Hematopoietic multipotent progenitor cell treated with erythropoietin and hydrocortisone succinate and interleukin-3 and kit ligand, for 4 days (in vitro differentiated cells): ENCODE measurements around the gene CAVIN4.
A peak's percentile ranks its signal among the peaks of the same experiment; 100 is the strongest.

Experiments
- DNase-seq: peaks from one replicate; pipeline ENCODE4 v3.0.0-alpha.2; 2015

The CAVIN4 gene, protein sequence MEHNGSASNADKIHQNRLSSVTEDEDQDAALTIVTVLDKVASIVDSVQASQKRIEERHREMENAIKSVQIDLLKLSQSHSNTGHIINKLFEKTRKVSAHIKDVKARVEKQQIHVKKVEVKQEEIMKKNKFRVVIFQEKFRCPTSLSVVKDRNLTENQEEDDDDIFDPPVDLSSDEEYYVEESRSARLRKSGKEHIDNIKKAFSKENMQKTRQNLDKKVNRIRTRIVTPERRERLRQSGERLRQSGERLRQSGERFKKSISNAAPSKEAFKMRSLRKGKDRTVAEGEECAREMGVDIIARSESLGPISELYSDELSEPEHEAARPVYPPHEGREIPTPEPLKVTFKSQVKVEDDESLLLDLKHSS

DNA sequence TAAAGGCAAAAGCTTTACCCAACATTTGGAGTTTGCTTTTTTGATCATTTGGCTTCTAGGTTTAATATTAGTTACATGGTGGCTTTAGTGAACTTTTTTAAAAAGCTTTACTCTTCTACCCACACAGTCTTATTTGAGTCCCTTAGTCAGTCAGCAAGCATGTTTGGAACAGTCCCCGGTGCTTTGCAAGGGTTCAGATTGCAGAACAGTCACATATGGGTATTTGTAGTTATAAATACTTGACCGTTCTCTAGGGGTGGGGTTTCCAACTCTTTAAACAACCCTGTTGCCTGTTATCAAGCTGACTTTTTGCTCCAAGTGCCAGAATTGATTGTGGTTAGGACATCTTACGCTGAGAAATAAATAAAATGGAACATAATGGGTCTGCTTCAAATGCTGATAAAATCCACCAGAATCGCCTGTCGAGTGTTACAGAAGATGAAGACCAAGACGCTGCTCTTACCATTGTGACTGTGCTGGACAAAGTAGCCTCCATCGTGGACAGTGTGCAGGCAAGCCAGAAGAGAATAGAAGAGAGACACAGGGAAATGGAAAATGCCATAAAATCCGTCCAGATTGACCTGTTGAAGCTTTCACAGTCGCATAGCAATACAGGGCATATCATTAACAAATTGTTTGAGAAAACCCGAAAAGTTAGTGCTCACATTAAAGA, at the start of gene CAVIN4:
Gene CAVIN4, plus strand, starts transcription at position 304 of the 673 bp plus-strand sequence. Its CDS starts 65 bp downstream, at position 369.
- DNase-seq, result no peak

DNA sequence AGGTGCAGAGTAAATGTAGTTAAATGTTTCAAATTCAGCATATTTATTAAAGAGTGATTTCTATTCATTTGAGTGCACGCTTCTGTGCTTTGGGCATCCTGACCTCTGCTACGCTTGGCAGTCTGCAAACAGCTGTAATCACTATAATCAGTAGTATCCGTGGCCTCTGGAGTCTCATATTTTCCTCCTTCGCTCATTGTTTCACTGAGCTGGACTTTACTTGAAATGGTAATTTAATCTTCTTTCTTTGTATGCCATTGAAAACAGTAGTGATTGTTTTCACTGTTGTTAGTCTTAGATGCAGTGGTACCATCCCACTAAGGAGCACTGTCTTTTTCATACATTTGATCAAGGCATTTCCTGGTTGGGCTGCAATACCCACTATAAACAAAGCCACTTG, 43.5 kb upstream of the CAVIN4 start:
- DNase-seq, result no peak

DNA sequence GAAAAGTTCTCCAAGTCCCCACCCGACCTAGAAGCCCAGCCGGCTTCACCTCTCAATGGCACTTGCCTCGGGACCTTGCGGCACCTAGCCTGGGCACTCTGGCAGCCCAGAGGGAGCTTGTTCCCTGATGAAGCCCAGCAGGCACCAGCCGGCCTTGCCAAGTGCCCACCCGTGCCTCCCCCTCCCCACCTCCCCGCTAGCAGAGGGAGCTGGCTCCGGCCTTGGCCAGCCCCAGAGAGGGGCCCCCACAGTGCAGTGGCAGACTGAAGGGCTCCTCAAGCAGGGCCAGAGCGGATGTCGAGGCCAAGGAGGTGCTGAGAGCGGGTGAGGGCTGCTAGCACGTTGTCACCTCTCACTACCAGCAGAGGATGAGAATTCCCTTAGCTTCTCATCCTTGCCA, 37.6 kb upstream of the CAVIN4 start:
- no peak for DNase-seq

DNA sequence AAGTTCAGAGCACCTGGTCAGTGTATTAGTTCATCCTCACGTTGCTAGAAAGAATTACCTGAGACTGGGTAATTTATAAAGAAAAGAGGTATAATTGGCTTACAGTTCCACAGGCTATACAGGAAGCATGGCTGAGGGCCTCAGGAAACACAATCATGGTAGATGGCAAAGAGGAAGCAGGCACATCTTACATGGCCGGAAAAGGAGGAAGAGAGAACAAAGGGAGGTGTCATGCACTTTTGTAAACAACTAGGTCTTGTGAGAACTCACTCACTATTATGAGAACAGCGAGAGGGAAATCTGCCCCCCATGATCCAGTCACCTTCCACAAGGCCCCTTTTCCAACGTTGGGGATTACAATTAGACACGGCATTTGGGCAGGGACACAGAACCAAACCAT, 28.8 kb upstream of the CAVIN4 start:
- DNase-seq, result no peak

DNA sequence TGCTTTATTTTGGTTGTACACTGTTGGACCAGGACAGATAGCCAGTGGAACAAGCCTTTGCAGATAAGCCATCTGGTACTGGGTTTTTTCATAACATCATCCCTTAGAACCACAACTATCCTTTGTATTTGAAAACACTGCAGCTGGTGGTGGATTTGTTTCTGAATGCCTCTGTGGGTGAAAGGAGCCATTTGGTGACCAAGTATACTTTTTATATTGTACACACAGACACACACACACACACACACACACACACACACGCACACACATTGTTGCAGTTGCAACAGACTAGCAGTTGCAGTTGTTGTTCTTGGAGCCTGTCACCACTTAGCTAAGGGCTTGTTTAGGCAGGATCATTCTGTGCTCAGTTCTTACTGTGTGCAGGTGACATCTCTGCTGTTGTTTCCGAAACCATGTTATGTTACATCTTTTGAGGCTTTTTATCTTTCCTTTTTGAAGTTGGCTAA, 22.9 kb upstream of the CAVIN4 start:
- peak; percentile 4 for DNase-seq

DNA sequence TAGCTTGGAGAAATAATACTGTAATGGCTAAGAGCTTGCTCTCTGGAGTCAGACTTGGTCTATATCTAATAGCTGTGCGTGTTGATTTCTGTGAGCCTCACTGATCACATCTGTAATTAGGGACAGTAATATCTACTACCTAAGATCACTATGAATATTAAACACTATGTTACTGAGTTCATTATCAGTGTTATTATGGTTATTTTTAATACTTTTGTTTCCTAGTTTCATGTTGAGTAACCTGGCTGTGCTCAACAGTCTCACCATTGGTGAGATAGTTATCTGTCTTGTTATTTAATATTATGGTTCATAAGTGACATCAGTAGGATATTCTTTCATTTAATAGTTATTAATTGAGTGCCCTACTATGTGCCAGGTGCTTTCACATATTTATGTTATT, 22.4 kb upstream of the CAVIN4 start:
- no peak for DNase-seq

DNA sequence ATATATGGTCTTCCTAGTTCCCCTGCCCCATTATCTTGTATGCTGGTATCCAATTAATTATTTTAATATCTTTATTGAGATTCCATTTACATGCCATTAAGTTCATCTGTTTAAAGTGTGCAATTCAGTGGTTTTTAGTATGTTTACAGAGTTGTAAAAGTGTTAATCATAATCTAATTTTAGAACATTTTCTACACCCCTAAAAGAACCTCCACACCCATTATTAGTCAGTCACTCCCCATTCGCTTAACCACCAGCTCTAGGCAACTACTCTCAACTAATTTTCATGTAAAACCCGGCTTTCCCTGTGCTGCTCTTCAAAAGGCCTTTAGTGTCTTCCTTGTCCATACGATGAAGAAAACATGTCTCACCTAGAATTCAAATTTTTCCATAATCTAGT, 20.8 kb upstream of the CAVIN4 start:
- DNase-seq, result no peak

DNA sequence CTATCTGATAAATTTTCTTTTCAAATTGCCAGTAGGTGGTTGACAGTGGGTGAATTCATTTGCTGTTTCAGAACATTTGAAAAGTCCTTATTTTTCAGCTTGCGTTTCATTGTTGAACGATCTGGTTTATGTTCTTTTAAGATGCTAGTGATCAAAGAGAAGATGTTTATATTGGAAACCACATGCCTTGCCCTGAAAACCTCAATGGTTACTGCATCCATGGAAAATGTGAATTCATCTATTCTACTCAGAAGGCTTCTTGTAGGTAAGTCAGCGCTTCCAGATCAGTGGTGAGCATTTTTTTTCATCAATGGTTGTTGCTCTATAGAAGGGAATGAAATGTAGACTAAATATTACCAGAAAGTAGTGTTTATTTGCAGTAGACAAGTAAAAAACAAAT, 16.6 kb upstream of the CAVIN4 start:
- DNase-seq, result no peak

DNA sequence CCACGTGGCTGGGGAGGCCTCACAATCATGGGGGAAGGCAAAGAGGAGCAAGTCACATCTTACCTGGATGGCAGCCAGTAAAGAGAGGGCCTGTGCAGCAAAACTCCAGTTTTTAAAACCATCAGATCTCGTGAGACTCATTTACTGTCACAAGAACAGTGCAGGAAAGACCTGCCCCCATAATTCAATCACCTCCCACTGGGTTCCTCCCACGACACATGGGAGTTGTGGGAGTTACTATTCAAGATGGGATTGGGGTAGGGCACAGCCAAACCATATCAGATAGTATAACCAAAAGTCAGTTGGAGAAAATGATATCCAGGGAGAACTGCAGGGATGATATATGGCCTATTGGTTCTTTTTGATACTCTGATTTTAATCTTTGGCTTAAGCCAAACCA, 10.0 kb upstream of the CAVIN4 start:
- no peak for DNase-seq

DNA sequence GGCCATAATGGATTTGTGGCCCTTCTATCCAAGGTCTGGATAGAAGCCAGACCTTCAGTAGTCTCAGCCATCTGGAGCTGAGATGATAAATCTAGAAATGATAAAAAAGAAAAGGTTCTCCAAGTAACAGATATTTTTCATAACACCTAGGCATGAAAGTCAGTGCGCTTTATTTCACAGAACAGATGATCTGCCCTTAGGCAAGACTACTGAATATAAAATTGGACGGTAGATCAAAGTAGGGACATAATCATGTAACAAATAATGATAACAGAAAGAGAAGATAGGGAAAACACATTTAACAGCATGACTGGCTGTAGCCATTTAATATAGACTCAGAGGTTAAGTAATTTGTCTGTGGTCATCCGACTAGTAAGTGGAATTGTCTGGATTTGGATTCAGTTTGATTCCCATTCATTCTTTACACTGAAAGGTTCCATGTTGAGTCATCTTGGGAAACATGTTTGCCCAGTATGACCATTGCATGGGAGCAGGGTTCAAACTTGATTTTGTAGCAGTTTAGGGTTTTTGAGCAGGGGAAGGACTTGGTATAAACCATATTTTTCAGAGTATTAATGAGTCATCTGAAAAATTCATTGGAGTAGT, 4.1 kb upstream of the CAVIN4 start:
- no peak for DNase-seq

DNA sequence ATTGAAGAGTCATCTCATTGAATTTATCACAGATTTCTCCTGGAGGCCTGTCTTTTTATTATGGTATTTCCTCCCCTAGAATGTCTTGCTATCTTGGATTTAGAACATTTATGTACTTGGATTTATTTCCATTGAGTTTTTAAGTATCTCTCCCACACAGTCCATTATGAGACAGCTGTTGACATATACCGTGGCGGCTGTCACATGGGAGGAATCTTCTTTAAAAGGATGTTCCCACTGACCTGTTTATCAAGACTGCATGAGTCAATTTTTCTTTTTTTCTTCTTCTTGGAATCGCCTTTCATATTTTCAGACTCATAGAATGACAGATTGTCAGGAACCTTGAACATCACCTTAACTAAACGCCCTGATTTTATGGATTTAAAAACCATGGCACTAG, 2.9 kb upstream of the CAVIN4 start:
- DNase-seq, result no peak

DNA sequence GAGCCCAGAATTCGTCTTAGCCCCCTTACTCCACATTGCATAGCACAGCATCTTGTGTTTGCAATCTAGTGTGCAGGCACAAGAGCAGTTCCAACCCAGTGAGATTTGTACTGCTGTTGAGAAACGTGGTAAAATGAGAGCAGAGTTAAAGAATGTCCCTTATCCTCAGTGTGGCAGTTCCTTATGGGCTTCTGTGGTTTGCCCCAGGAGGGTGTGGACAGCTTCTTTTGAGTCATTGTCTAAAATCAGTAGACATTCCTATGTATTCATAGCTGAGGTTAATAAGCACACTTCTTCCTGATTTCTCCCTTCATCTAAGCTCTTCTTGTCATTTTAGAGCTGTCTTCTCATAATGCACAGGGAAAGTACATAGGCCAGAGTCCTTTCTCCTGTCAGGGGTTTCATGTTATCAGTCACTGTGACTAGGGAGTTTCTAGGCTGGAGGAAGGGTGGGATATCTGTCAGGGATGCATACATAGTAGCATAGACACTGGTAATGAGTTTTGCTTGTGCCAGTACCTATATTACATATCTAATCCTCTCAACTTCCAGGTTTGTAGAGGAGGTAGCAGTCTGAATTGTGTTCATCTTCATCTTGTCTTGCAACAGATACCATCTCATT, 2.0 kb upstream of the CAVIN4 start:
- DNase-seq, result peak; percentile 30

DNA sequence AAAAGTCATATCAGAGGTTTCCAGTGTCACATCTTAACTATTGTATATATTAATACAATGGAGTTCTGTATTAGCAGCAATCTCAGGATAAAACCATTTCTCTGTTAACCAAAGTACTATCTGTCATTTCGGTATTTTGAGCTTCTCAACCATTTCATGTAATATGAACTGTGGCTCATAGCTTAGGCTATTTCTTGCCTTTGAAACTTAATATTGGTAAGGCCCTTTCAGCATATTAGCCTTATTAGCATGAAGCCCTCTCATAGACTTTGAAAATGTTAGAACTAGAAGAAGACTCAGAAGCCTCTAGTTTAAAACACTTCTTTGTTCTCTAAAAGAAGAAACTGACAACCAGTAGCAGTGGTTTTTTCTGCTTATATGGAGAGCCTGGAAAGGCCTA, 731 bp downstream of the CAVIN4 start:
- DNase-seq, result no peak

DNA sequence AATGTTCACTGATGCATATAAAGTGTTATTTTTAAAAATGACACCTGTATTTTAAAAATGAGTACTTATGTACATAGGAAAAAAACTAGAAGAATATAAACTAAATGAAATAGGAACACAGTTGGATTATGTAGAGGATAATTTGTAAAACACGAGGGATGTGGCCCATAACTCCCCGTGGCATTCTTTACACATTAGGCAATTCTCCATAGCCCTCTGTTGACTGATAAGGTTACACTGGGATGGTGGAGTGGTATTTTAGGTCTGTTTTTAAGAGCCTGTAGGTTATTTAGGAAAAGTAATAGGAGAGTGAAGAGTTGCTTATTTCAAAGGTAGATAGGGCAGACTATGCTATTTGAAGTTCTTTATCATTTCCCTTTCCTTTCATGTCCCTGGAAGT, 1.8 kb downstream of the CAVIN4 start:
- DNase-seq, result no peak

DNA sequence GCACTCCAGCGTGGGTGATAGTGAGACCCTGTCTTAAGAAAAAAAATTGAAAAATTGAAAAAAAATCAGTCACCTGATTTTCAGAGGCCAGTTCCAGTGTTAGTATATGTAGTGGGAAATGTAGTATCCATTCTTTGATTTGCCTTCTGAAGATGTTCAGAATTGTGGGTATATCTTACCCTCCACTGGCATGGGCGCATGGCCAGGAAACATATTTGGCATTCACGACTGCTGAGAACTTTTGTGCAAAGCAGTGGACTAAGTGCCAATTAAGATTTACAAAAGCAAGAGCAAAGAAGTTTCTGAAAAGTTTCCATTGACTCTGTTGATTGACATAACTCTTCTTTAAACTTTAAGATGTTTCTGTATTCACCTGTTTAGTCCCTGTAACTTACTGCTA, 2.4 kb downstream of the CAVIN4 start:
- DNase-seq, result no peak

DNA sequence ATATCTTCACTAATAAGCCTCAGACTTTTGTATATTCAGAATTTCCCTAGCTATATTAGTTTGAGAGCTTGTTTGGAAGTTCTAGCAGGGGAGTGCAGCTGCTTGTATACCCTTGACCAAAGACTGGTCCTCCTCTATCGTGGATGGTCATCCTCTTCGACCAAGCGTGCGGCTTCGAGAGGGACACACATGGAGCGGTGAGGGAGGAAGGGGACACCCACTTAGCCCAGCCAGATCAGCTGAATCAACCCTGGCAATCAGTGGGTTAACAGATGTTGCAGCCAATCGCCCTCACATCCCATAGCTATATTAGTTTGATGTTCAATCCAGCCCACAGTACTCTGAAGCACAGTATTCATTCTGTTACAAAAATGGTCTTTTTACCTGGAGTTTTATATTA, 3.2 kb downstream of the CAVIN4 start:
- DNase-seq, result no peak

DNA sequence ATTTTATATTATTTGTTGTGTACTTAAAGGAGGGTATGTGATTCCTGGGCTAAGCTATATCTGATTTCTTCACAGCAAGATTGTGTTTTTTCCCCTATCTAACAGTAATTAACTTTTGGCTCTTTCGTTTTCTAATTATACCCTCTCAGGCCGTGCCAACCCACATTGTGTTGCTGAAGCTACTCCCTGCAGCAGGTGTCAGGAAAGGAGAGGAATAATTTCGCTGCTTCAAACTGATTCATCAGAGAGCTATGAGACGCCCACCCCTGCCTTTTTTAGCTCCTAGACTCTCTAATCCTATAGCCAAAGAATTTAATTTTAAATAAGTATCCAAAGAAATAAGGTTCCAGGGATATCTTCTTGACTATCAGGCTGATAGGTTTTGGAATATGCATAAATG, 3.8 kb downstream of the CAVIN4 start:
- no peak for DNase-seq

DNA sequence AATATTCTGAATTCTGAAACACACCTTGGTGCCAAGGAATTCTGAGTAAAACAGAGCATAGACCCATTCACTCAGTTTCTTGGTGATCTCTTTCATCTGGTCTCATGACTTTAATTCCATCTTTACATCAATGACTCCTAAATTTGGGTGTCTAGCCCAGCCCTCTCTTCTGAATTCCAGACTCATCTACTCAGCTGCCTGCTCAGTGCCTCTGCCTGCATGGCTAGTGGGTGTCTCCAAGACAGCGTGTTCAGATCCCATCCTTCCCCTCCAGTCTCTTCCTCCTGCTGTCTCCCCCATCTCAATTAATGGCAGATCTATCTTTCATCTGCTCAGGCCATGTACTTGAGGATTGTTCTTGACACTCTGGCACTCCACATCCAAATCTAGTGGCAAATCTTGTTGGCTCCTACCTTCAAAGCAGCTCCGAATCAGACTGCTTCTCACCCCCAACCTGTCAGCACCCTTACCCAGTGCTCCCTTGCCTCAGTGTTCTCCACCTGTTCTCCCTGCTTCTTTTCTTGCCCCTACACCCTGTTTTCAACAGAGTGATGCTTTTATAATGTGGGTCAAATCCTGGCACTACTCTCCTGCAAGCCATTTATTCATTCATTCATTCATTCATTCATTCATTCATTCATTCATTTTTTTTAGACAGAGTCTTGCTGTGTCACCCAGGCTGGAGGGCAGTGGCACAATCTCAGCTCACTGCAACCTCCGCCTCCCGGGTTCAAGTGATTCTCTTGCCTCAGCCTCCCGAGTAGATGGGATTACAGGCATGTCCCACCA, 5.3 kb downstream of the CAVIN4 start:
- no peak for DNase-seq

DNA sequence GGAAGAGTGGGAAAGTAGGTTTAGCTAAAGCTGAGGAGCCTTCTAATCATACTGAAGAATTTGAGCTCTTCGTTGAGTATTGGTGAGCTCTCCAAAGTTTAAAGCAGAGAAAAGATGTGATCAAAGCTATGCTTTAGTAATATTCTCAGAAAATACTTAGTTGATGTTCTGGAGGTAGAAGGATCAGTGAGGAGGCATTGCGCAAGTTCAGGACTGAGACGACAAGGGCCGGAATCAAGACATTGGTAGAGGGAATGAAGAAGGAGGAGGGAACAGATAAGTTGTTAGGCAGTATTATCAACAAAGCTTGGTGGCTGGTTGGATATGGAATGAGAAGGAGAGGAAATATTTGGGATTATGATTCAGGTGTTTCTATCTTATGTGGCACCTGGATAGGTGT, 7.1 kb downstream of the CAVIN4 start:
- DNase-seq, result no peak

DNA sequence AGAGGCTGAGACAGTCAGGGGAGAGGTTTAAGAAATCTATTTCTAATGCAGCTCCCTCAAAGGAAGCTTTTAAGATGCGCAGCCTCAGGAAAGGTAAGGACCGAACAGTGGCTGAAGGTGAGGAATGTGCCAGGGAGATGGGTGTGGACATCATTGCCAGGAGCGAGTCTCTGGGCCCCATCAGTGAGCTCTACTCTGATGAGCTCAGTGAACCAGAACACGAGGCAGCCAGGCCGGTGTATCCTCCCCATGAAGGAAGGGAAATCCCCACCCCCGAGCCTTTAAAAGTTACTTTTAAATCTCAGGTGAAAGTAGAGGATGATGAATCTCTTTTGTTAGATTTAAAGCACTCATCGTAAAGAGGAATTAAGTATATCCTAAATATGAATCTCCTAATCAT, 8.2 kb downstream of the CAVIN4 start:
- DNase-seq, result no peak

DNA sequence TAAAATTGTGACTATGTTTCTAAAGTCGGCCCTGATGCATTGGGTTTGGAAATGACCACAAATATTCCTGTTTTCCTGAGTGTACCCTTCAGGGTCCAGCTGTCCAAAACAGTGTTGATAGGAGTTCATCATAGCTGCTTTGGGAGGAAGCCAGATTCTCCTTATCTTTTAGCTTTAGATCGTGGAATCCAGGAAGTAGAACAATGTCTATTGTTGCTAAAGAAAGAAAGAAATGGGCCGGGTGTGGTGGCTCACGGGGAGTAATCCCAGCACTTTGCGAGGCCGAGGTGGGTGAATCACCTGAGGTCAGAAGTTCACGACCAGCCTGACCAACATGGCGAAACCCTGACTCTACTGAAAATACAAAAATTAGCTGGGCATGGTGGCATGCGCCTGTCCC, 9.5 kb downstream of the CAVIN4 start:
- DNase-seq, result no peak

DNA sequence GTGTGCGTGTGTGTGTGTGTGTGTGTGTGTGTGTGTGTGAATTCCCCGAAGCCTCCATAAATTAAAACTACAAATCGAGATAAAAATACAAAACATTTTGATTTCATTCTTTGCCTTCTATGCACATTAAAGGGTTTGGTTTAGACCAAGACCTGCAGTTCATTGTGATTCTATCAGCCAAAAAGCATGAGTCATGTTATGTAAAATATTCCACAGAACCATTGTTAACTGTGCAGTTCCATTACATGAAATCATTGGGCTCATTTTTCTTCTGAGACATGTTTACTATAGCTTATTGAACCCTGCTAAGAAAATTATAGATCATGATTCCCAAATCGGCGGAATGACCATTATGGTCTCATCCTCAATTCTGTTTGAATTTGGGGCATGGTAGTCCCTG, 11.7 kb downstream of the CAVIN4 start:
- no peak for DNase-seq

DNA sequence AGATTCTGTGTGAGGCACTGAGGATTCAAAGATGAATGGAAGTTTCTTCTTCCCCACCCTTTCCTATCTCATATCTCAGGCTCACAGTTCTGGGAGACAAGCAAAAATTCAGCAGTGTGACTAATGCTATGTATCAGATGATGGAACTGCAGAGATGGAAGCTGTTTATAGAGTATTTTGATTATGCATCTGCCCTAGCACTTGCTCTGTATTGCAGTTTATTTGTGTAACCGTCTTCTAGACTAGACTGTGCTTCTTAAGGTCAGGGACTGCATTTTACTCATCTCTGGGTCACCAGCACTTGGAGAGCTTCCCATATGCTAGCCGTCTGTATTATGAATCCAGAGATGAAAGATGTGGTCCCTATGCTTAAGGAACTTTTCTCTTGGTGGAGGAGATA, 12.6 kb downstream of the CAVIN4 start:
- no peak for DNase-seq
